ENCODE data around the gene SOX1. TPM values are rescaled to one million over a fixed set of nuclear protein-coding genes. Genes with fewer than 3 reads are reported as not detected.

SOX1 gene
- total RNA-seq, 1 donor from 2014 or later: not detected

DNA sequence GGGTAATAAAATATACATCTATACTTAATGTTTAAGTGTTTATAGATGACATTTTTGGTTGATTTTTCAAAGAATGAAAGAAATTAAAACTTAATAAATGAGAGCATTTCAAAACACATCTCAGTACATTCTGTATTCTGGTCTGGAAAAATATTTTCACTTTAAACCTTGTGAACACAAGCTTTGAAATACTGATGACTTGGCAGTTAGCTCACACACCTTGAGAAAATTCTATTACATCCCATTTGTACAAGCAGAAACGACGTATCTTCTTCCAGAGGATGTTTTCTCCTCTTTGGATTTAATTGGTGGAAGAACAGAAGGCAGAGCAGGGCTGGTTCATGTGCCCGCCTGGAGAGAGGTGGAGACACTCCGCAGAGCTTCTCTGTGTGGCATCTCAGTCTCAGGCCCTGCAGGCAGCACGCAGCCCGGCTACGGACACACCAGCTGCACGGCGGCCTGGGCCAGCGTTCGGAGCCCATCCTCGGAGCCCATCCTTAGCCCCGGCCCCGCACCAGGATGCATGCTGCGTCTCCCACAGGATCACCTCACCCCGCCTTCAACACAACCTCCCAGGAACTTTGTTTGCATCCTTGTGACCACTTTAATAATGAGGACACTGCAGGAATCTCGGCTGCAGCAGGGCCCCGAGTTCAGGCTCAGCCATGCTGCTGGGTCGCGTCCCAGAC, 48.6 kb downstream of the SOX1 start:
- DNase-seq (ENCODE audit: low read depth) (no peak), FAIRE-seq (no peak)
- TF ChIP-seq, protein P1, sequence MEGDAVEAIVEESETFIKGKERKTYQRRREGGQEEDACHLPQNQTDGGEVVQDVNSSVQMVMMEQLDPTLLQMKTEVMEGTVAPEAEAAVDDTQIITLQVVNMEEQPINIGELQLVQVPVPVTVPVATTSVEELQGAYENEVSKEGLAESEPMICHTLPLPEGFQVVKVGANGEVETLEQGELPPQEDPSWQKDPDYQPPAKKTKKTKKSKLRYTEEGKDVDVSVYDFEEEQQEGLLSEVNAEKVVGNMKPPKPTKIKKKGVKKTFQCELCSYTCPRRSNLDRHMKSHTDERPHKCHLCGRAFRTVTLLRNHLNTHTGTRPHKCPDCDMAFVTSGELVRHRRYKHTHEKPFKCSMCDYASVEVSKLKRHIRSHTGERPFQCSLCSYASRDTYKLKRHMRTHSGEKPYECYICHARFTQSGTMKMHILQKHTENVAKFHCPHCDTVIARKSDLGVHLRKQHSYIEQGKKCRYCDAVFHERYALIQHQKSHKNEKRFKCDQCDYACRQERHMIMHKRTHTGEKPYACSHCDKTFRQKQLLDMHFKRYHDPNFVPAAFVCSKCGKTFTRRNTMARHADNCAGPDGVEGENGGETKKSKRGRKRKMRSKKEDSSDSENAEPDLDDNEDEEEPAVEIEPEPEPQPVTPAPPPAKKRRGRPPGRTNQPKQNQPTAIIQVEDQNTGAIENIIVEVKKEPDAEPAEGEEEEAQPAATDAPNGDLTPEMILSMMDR (IDR thresholded peaks at IDR 0.05; ENCODE audit: insufficient read depth, low read length, severe bottlenecking): no peak
- Histone ChIP-seq H3K36me3 (ENCODE audit: control insufficient read depth, insufficient read depth, low read length) (no peaks in the 10 kb centered on the region), H3K27me3 (ENCODE audit: control insufficient read depth, insufficient read depth, low read length) (no peaks in the 10 kb centered on the region), H3K4me3 (ENCODE audit: low read depth, low read length) (no peak overlapping the region)

DNA sequence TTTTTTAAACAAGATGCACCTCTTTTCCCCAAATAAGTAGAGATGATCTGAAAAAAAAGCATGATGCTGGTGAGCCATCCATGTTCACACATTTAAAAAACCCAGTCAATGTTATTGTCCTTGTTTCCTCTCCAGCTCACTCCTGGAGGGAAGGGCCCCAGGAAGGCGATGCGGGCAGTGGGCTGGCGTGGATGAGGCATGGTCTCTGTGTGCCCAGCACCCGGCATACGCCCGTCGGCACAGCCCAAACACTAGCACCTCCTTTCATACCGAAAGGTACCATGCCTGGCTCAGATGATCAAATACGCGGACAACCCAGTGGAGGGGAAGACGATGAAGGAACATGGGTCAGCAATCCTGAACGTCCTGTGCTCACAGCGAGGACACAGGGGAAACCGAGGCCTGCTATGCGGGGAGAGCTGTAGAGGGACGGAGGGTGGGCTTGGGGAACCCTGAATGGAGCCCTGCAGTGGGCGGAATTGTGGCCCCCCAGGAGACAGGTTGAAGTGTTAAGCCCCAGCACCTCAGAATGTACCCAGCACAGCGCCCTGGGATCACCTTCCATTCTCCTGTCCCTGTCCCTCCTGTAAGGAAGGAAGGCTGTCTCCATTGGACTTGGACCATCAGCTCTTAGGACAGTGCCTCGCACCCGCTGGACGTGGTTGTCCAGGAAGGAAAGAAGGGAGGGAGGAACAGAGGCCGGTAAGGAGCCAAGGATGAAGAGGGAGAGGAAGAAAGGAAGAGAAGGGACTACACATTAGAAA, 49.4 kb downstream of the SOX1 start:
- no peaks in the 10 kb centered on the region for H3K36me3 ChIP-seq (ENCODE audit: control insufficient read depth, insufficient read depth, low read length)
- FAIRE-seq (no peak), DNase-seq (ENCODE audit: low read depth) (no peak)
- TF ChIP-seq, protein P1 (IDR thresholded peaks at IDR 0.05; ENCODE audit: insufficient read depth, low read length, severe bottlenecking): no peak
- no peak overlapping the region for H3K4me3 ChIP-seq (ENCODE audit: low read depth, low read length)
- no peaks in the 10 kb centered on the region for H3K27me3 ChIP-seq (ENCODE audit: control insufficient read depth, insufficient read depth, low read length)

DNA sequence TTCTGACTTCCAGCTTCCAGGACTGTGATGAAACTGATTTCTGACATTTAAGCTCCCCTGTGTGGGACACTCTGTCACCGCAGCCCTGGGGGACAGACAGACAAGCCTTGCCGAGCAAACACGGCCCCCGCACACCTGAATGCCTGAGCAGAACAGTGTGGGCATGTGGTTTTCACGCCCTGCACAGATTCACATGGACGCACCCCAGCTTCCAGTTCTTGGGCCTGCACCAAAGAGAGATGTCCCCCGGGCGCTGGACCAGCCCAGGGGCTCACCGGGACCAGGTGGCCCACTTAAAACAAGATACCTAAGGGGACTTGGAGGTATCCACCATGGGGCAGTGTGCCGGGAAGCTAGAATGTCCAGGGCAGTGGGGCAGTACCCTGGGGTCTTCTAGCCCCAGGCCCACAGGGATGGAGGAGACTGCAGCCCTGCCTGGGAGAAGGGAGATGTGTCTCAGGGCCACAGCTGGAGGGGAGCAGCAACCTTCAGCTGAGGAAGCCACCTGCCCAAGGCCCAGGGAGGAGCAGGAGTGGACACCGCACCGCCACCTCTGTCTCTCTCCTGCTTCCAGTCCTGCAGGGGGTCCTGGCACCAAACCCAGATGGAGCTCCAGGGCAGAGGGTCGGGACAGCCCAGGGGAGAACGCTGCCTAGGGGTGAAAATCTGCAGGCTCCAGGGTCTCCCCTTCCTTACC, 50.5 kb downstream of the SOX1 start:
- Histone ChIP-seq H3K4me3 (ENCODE audit: low read depth, low read length) (no peak overlapping the region), H3K27me3 (ENCODE audit: control insufficient read depth, insufficient read depth, low read length) (no peaks in the 10 kb centered on the region), H3K36me3 (ENCODE audit: control insufficient read depth, insufficient read depth, low read length) (no peaks in the 10 kb centered on the region)
- FAIRE-seq (no peak), DNase-seq (ENCODE audit: low read depth) (no peak)
- TF ChIP-seq, protein P1 (IDR thresholded peaks at IDR 0.05; ENCODE audit: insufficient read depth, low read length, severe bottlenecking): no peak

DNA sequence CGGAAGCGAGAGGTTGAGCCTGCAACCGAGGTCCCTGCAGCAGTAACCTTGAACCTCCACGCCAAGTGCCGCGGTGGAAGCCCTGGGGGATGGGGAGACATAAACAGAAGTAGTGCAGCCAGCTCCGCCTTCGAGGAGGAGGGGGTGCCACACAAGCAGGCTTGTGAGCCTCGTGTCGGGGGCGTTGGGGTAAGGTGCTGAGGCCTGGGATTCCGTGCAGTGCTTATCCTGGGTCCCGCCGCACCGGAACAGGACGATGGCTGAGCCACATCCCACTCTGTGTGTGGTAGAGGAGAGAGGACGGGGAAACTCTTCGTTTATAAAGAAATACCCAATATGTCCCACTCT, 51.0 kb downstream of the SOX1 start:
- DNase-seq (ENCODE audit: low read depth): no peak
- Histone ChIP-seq H3K4me3 (ENCODE audit: low read depth, low read length) (no peak overlapping the region), H3K27me3 (ENCODE audit: control insufficient read depth, insufficient read depth, low read length) (no peaks in the 10 kb centered on the region), H3K36me3 (ENCODE audit: control insufficient read depth, insufficient read depth, low read length) (no peaks in the 10 kb centered on the region)
- FAIRE-seq: no peak
- TF ChIP-seq, protein P1 (IDR thresholded peaks at IDR 0.05; ENCODE audit: insufficient read depth, low read length, severe bottlenecking): no peak

DNA sequence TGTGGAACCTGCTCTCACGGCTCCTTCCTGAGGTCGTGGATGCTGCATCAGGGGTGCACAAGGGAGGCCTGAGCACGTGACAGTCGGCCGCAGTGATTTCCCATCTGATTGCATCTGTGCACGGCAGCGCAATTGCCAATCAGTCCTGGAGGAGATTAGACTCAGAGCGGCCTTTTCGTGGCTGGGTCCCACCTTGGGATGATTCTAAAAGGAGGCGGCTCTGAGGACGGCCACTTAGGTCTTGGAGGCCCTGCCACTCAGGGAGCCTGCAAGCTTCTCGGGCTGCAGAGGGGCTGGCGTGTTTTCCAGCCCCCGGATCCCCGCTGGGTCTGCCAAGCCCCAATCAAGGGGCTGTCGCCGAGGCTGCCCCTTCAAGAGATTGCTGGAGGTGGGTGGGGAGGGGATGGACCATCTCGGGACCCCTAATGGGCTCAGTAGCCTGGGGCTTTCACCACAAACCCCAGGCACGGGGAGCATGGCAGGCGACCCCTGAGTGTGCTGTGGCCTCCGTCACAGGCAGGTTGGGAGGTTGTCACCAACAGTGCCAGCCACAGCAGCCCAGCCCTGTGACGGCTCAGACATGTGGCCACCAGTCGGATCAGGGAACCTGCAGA, 51.6 kb downstream of the SOX1 start:
- no peaks in the 10 kb centered on the region for H3K27me3 ChIP-seq (ENCODE audit: control insufficient read depth, insufficient read depth, low read length)
- TF ChIP-seq, protein P1 (IDR thresholded peaks at IDR 0.05; ENCODE audit: insufficient read depth, low read length, severe bottlenecking): no peak

More for the DNA sequence above, 51.6 kb downstream of the SOX1 start:
- FAIRE-seq (no peak), DNase-seq (ENCODE audit: low read depth) (no peak)
- no peak overlapping the region for H3K4me3 ChIP-seq (ENCODE audit: low read depth, low read length)
- no peaks in the 10 kb centered on the region for H3K36me3 ChIP-seq (ENCODE audit: control insufficient read depth, insufficient read depth, low read length)
